ENCODE results near the gene ADAP1. TPM values are rescaled to one million over a fixed set of nuclear protein-coding genes. Genes with fewer than 3 reads are reported as not detected.

The ADAP1 gene
- total RNA-seq, 1 donor from 2014 or later, result 5.1 TPM

GRCh38 chr7:976901-977325 lies 22.4 kb upstream of the ADAP1 start:
- DNase-seq (ENCODE audit: extremely low read depth, low read depth, low spot score), result no peak

GRCh38 chr7:975702-976473 lies 21.4 kb upstream of the ADAP1 start:
- no peak for DNase-seq (ENCODE audit: extremely low read depth, low read depth, low spot score)

- DNase-seq (ENCODE audit: extremely low read depth, low read depth, low spot score), result no peak
These were observed 20.6 kb upstream of the ADAP1 start, which contains the start of gene COX19 for GRCh38 chr7:974820-975681. TSS of gene COX19 (minus strand) at chr7:975549. CDS start at chr7:975509, 40 bp downstream.

GRCh38 chr7:974172-974571 lies 19.7 kb upstream of the ADAP1 start:
- no peak for DNase-seq (ENCODE audit: extremely low read depth, low read depth, low spot score)

- no peak for DNase-seq (ENCODE audit: extremely low read depth, low read depth, low spot score)
These were observed 18.8 kb upstream of the ADAP1 start for GRCh38 chr7:973312-973711.

GRCh38 chr7:972676-973309 lies 18.3 kb upstream of the ADAP1 start:
- no peak for DNase-seq (ENCODE audit: extremely low read depth, low read depth, low spot score)

- no peak for DNase-seq (ENCODE audit: extremely low read depth, low read depth, low spot score)
These were observed 17.6 kb upstream of the ADAP1 start for GRCh38 chr7:972110-972509.

- no peak for DNase-seq (ENCODE audit: extremely low read depth, low read depth, low spot score)
These were observed 16.3 kb upstream of the ADAP1 start for GRCh38 chr7:970744-971143.

GRCh38 chr7:969403-969802 lies 14.9 kb upstream of the ADAP1 start:
- no peak for DNase-seq (ENCODE audit: extremely low read depth, low read depth, low spot score)

GRCh38 chr7:968205-969105 lies 14.0 kb upstream of the ADAP1 start:
- DNase-seq (ENCODE audit: extremely low read depth, low read depth, low spot score), result no peak

GRCh38 chr7:967361-968082 lies 13.0 kb upstream of the ADAP1 start:
- no peak for DNase-seq (ENCODE audit: extremely low read depth, low read depth, low spot score)

- DNase-seq (ENCODE audit: extremely low read depth, low read depth, low spot score), result no peak
These were observed 12.0 kb upstream of the ADAP1 start for GRCh38 chr7:966291-967069.

GRCh38 chr7:964401-965231 lies 10.1 kb upstream of the ADAP1 start:
- no peak for DNase-seq (ENCODE audit: extremely low read depth, low read depth, low spot score)

- DNase-seq (ENCODE audit: extremely low read depth, low read depth, low spot score), result no peak
These were observed 9.0 kb upstream of the ADAP1 start for GRCh38 chr7:963236-964078.

- no peak for DNase-seq (ENCODE audit: extremely low read depth, low read depth, low spot score)
These were observed 8.1 kb upstream of the ADAP1 start for GRCh38 chr7:962401-963081.

- no peak for DNase-seq (ENCODE audit: extremely low read depth, low read depth, low spot score)
These were observed 7.3 kb upstream of the ADAP1 start for GRCh38 chr7:961546-962400.

Data from glomerular endothelial cell (primary cell).